Right hindlimb (tissue), 1 donor: ENCODE results near the gene DES.
A peak's percentile ranks its signal among the peaks of the same experiment; 100 is the strongest.

ENCODE experiments used
- DNase-seq: peaks from one replicate; pipeline ENCODE4 v3.0.0-alpha.2; 2018

The DES gene

GRCh38 chr2:219459460-219460311 is 41.5 kb downstream of the DES start:
- DNase-seq, result peak; percentile 59

- DNase-seq, result peak; percentile 80
Observed at GRCh38 chr2:219460424-219460926, 42.3 kb downstream of the DES start.

GRCh38 chr2:219461047-219461514 is 42.9 kb downstream of the DES start:
- no peak for DNase-seq

- no peak for DNase-seq
Observed at GRCh38 chr2:219461669-219462068, 43.5 kb downstream of the DES start.

- DNase-seq, result no peak
Observed at GRCh38 chr2:219462349-219462748, 44.2 kb downstream of the DES start.

- no peak for DNase-seq
Observed at GRCh38 chr2:219464286-219465032, 46.3 kb downstream of the DES start.

GRCh38 chr2:219465659-219466561 is 47.7 kb downstream of the DES start:
- DNase-seq, result no peak

GRCh38 chr2:219466816-219467735 is 48.9 kb downstream of the DES start:
- DNase-seq, result no peak

GRCh38 chr2:219467736-219468075 is 49.5 kb downstream of the DES start:
- no peak for DNase-seq

GRCh38 chr2:219468410-219469185 is 50.4 kb downstream of the DES start:
- no peak for DNase-seq

- DNase-seq, result no peak
Observed at GRCh38 chr2:219469186-219469724, 51.1 kb downstream of the DES start.

GRCh38 chr2:219470429-219470828 is 52.3 kb downstream of the DES start:
- no peak for DNase-seq

- DNase-seq, result no peak
Observed at GRCh38 chr2:219471476-219472371, 53.5 kb downstream of the DES start.

- DNase-seq, result no peak
Observed at GRCh38 chr2:219472629-219473187, 54.5 kb downstream of the DES start.

- DNase-seq, result no peak
Observed at GRCh38 chr2:219473511-219473910, 55.3 kb downstream of the DES start.

GRCh38 chr2:219474285-219475060 is 56.3 kb downstream of the DES start:
- no peak for DNase-seq

GRCh38 chr2:219475278-219475677 is 57.1 kb downstream of the DES start:
- no peak for DNase-seq
